Measurements from ENCODE around the gene GRAP2.
"Not testable (repeated sequence)": the region's sequence is repeated elsewhere in the genome, so short reads cannot be mapped to it uniquely, and the experiment has no call there.

The GRAP2 gene

GRCh38 chr22:39898997-39899396, 1.9 kb upstream of the GRAP2 start:
- no peak for DNase-seq

GRCh38 chr22:39901565-39902146, 772 bp downstream of the GRAP2 start:
- DNase-seq = no peak

- not testable (repeated sequence) for DNase-seq
Measured at GRCh38 chr22:39904024-39904423, 3.1 kb downstream of the GRAP2 start.

GRCh38 chr22:39904862-39905261, 4.0 kb downstream of the GRAP2 start:
- DNase-seq = no peak

- no peak for DNase-seq
Measured at GRCh38 chr22:39905687-39906086, 4.8 kb downstream of the GRAP2 start.

- DNase-seq = no peak
Measured at GRCh38 chr22:39906207-39906606, 5.3 kb downstream of the GRAP2 start.

GRCh38 chr22:39907047-39907446, 6.2 kb downstream of the GRAP2 start:
- no peak for DNase-seq

- DNase-seq = no peak
Measured at GRCh38 chr22:39907605-39908097, 6.8 kb downstream of the GRAP2 start.

GRCh38 chr22:39908136-39908535, 7.3 kb downstream of the GRAP2 start:
- DNase-seq = no peak

GRCh38 chr22:39908737-39909136, 7.9 kb downstream of the GRAP2 start:
- no peak for DNase-seq

- DNase-seq = no peak
Measured at GRCh38 chr22:39910876-39911613, 10.2 kb downstream of the GRAP2 start.

- DNase-seq = no peak
Measured at GRCh38 chr22:39913321-39913720, 12.4 kb downstream of the GRAP2 start.

GRCh38 chr22:39913886-39914285, 13.0 kb downstream of the GRAP2 start:
- DNase-seq = no peak

- no peak for DNase-seq
Measured at GRCh38 chr22:39914584-39914983, 13.7 kb downstream of the GRAP2 start.

GRCh38 chr22:39915295-39915726, 14.4 kb downstream of the GRAP2 start:
- no peak for DNase-seq

GRCh38 chr22:39916496-39916895, 15.6 kb downstream of the GRAP2 start:
- no peak for DNase-seq

- DNase-seq = no peak
Measured at GRCh38 chr22:39917197-39917643, 16.3 kb downstream of the GRAP2 start.

- no peak for DNase-seq
Measured at GRCh38 chr22:39917776-39918495, 17.1 kb downstream of the GRAP2 start.

GRCh38 chr22:39920134-39920743, 19.4 kb downstream of the GRAP2 start:
- DNase-seq = no peak

GRCh38 chr22:39923696-39924095, 22.8 kb downstream of the GRAP2 start:
- no peak for DNase-seq

- no peak for DNase-seq
Measured at GRCh38 chr22:39924286-39924685, 23.4 kb downstream of the GRAP2 start.

GRCh38 chr22:39925273-39925672, 24.4 kb downstream of the GRAP2 start:
- no peak for DNase-seq
